GM19463 (cell line): Measurements from ENCODE around the gene PVRIG.
A peak's percentile ranks its signal among the peaks of the same experiment; 100 is the strongest.
"Not testable (repeated sequence)": the region's sequence is repeated elsewhere in the genome, so short reads cannot be mapped to it uniquely, and the experiment has no call there.

Experiments used
- ATAC-seq: cut with Tn5 transposase; IDR thresholded peaks from one replicate; pipeline ENCODE4 v1.9.1; 2021; ENCODE audit warnings: mild to moderate bottlenecking, moderate library complexity; ENCODE audit not compliant: unreplicated experiment

PVRIG gene

GRCh38 chr7:100219801-100220585 is at the start of gene PVRIG:
Gene PVRIG (plus strand): TSS chr7:100219949. CDS start chr7:100219971, 22 bp downstream.
- ATAC-seq = not testable (repeated sequence)

GRCh38 chr7:100170101-100170897 is 49.5 kb upstream of the PVRIG start:
- ATAC-seq = no peak

- ATAC-seq = no peak
These were observed 48.6 kb upstream of the PVRIG start for GRCh38 chr7:100171087-100171681.

- no peak for ATAC-seq
These were observed 47.9 kb upstream of the PVRIG start for GRCh38 chr7:100171840-100172239.

GRCh38 chr7:100173806-100174495 is 45.8 kb upstream of the PVRIG start:
- no peak for ATAC-seq

- no peak for ATAC-seq
These were observed 45.2 kb upstream of the PVRIG start for GRCh38 chr7:100174582-100174981.

- ATAC-seq = no peak
These were observed 44.3 kb upstream of the PVRIG start for GRCh38 chr7:100175296-100175935.

GRCh38 chr7:100176096-100177044 is 43.4 kb upstream of the PVRIG start:
- no peak for ATAC-seq

GRCh38 chr7:100177045-100178001 is 42.4 kb upstream of the PVRIG start, which contains the start of the genes GPC2 and STAG3:
Gene GPC2 (minus strand): TSS chr7:100177381. CDS start chr7:100177199, 182 bp downstream.
Gene STAG3 (plus strand): TSS chr7:100177918. CDS start chr7:100180557, 2,639 bp downstream.
- peak; percentile 95 for ATAC-seq

- ATAC-seq = not testable (repeated sequence)
These were observed 39.7 kb upstream of the PVRIG start for GRCh38 chr7:100180084-100180483.

GRCh38 chr7:100182616-100183015 is 37.1 kb upstream of the PVRIG start:
- not testable (repeated sequence) for ATAC-seq

GRCh38 chr7:100183090-100183489 is 36.7 kb upstream of the PVRIG start:
- not testable (repeated sequence) for ATAC-seq

- no peak for ATAC-seq
These were observed 34.0 kb upstream of the PVRIG start for GRCh38 chr7:100185726-100186125.

- no peak for ATAC-seq
These were observed 30.7 kb upstream of the PVRIG start for GRCh38 chr7:100189061-100189460.

- no peak for ATAC-seq
These were observed 29.6 kb upstream of the PVRIG start for GRCh38 chr7:100190048-100190711.

GRCh38 chr7:100191775-100192174 is 28.0 kb upstream of the PVRIG start:
- no peak for ATAC-seq

GRCh38 chr7:100192281-100192862 is 27.4 kb upstream of the PVRIG start:
- ATAC-seq = not testable (repeated sequence)
